Liver (tissue), 3 donors: ENCODE results near the gene CAPN3.

Experiments used
- ATF3 ChIP-seq: IDR thresholded peaks from 2 replicates; pipeline ENCODE4 v1.6.1; 2016; ENCODE audit warnings: antibody characterized with exemption
- CTCF ChIP-seq: fragments of 150-350 bp; IDR thresholded peaks from 2 replicates; pipeline ENCODE4 v1.5.1; 2017; ENCODE audit warnings: improper control_type of control experiment, low read depth, low read length; ENCODE audit not compliant: missing input control
- EGR1 ChIP-seq, 2 donors: IDR thresholded peaks; 2 replicates each; pipeline ENCODE4 v1.6.1; 2016 to 2018; ENCODE audit warnings: antibody characterized with exemption in 2 of 2, low read depth in 2 of 2
- GABPA ChIP-seq, 2 donors: IDR thresholded peaks in 1 of 2; conservative IDR thresholded peaks in 1 of 2; 2 replicates each; pipeline ENCODE4 v1.6.1; 2016; ENCODE audit warnings: antibody characterized with exemption in 2 of 2, mild to moderate bottlenecking in 1 of 2, moderate library complexity in 1 of 2
- HNF4A ChIP-seq, 2 donors: conservative IDR thresholded peaks; 2 replicates each; pipeline ENCODE4 v1.6.1; 2016; ENCODE audit warnings: antibody characterized with exemption in 2 of 2, mild to moderate bottlenecking in 2 of 2
- MAX ChIP-seq: IDR thresholded peaks from 2 replicates; pipeline ENCODE4 v1.6.1; 2016; ENCODE audit warnings: antibody characterized with exemption
- NR2F2 ChIP-seq: IDR thresholded peaks from 2 replicates; pipeline ENCODE4 v1.6.1; 2016; ENCODE audit warnings: antibody characterized with exemption
- RAD21 ChIP-seq, 2 donors: IDR thresholded peaks; 2 replicates each; pipeline ENCODE4 v1.6.1; 2016; ENCODE audit warnings: antibody characterized with exemption in 2 of 2, mild to moderate bottlenecking in 2 of 2
- REST ChIP-seq: IDR thresholded peaks from 2 replicates; pipeline ENCODE4 v1.6.1; 2016; ENCODE audit warnings: antibody characterized with exemption, mild to moderate bottlenecking
- YY1 ChIP-seq: IDR thresholded peaks from 2 replicates; pipeline ENCODE4 v1.6.1; 2016; ENCODE audit warnings: antibody characterized with exemption, mild to moderate bottlenecking
- donor health status: healthy.
- donor health status: healthy.

- TF ChIP-seq CTCF: no peak
- no peak for TF ChIP-seq NR2F2
- TF ChIP-seq REST: no peak
- TF ChIP-seq EGR1 (IDR thresholded peaks at IDR 0.05; ENCODE audit: low read depth in 2 of 2): no peak
- TF ChIP-seq MAX: no peak
- TF ChIP-seq RAD21 (IDR thresholded peaks at IDR 0.05): no peak
- TF ChIP-seq GABPA (IDR thresholded peaks at IDR 0.05 in 1 of 2, conservative IDR thresholded peaks at IDR 0.05 in 1 of 2): no peak
- no peak for TF ChIP-seq HNF4A (conservative IDR thresholded peaks at IDR 0.05)
- no peak for TF ChIP-seq ATF3
- TF ChIP-seq YY1: no peak
Measured at GRCh38 chr15:42402455-42403205, 43.3 kb downstream of the CAPN3 start.
